ENCODE data around the gene C1QL3.

DNA sequence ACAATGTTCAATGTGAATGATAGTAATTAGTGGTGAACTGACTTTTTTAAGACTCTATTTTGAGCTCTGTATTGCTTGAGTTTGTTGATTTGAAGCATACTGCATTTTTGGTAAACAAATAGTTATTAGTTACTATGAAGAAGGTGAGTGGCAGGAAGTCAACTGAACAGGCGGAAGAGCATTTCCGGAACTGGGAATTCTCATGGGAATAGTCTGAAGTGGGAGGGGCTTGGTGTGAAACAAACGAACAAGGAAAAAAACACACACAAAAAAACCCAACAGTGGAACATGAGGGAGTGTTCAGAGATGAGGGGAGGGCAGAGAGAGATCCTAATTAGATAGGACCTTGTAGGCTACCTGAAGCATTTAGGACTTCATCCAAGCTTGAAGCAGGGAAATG is 43.9 kb upstream of the C1QL3 start:
- TF ChIP-seq, protein P1, sequence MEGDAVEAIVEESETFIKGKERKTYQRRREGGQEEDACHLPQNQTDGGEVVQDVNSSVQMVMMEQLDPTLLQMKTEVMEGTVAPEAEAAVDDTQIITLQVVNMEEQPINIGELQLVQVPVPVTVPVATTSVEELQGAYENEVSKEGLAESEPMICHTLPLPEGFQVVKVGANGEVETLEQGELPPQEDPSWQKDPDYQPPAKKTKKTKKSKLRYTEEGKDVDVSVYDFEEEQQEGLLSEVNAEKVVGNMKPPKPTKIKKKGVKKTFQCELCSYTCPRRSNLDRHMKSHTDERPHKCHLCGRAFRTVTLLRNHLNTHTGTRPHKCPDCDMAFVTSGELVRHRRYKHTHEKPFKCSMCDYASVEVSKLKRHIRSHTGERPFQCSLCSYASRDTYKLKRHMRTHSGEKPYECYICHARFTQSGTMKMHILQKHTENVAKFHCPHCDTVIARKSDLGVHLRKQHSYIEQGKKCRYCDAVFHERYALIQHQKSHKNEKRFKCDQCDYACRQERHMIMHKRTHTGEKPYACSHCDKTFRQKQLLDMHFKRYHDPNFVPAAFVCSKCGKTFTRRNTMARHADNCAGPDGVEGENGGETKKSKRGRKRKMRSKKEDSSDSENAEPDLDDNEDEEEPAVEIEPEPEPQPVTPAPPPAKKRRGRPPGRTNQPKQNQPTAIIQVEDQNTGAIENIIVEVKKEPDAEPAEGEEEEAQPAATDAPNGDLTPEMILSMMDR (IDR thresholded peaks at IDR 0.05; ENCODE audit: borderline replicate concordance, extremely low read depth, low read length, poor library complexity, severe bottlenecking): no peak
- TF ChIP-seq EZH2 (IDR thresholded peaks at IDR 0.05; ENCODE audit: borderline replicate concordance, low read depth, low read length, severe bottlenecking): no peak
